HUES6 (cell line): ENCODE results near the gene GALNTL6.

Experiments used
- H3K27ac ChIP-seq: 2 replicates; pipeline ENCODE4 v1.7.0; 2013; ENCODE audit warnings: low read depth, mild to moderate bottlenecking, low read length, inconsistent platforms
- H3K27me3 ChIP-seq: 2 replicates; pipeline ENCODE4 v1.6.1; 2013; ENCODE audit warnings: low read length; ENCODE audit not compliant: control insufficient read depth, insufficient read depth
- H3K36me3 ChIP-seq: 2 replicates; pipeline ENCODE4 v1.6.1; 2013; ENCODE audit warnings: low read length; ENCODE audit not compliant: control insufficient read depth, insufficient read depth
- H3K4me1 ChIP-seq: 2 replicates; pipeline ENCODE4 v1.6.1; 2013; ENCODE audit warnings: low read length; ENCODE audit not compliant: control insufficient read depth, insufficient read depth
- H3K4me3 ChIP-seq: 2 replicates; pipeline ENCODE4 v1.5.1; 2013; ENCODE audit warnings: low read depth, low read length
- H3K9ac ChIP-seq: one replicate; pipeline ENCODE4 v1.6.1; 2013; ENCODE audit warnings: mild to moderate bottlenecking, low read length
- H3K9me3 ChIP-seq: 2 replicates; pipeline ENCODE4 v1.6.1; 2013; ENCODE audit warnings: low read depth, low read length; ENCODE audit not compliant: control insufficient read depth, insufficient read depth

Gene GALNTL6

GRCh38 chr4:172517391-172517790 is 704.2 kb downstream of the GALNTL6 start:
- H3K9ac ChIP-seq, result no peak overlapping the region
- no peak overlapping the region for H3K4me3 ChIP-seq
- no peaks in the 10 kb centered on the region for H3K27me3 ChIP-seq
- no peaks in the 10 kb centered on the region for H3K36me3 ChIP-seq
- H3K9me3 ChIP-seq, result no peaks in the 10 kb centered on the region
- no peaks in the 10 kb centered on the region for H3K4me1 ChIP-seq
- H3K27ac ChIP-seq, result no peak overlapping the region

GRCh38 chr4:172521248-172521647 is 708.0 kb downstream of the GALNTL6 start:
- Histone ChIP-seq H3K4me3 (no peak overlapping the region), H3K27ac (no peak overlapping the region), H3K27me3 (no peaks in the 10 kb centered on the region), H3K4me1 (no peaks in the 10 kb centered on the region), H3K9ac (no peak overlapping the region), H3K9me3 (no peaks in the 10 kb centered on the region), H3K36me3 (no peaks in the 10 kb centered on the region)

GRCh38 chr4:172521680-172522079 is 708.5 kb downstream of the GALNTL6 start:
- H3K4me1 ChIP-seq, result no peaks in the 10 kb centered on the region
- H3K9me3 ChIP-seq, result no peaks in the 10 kb centered on the region
- H3K9ac ChIP-seq, result no peak overlapping the region
- H3K27ac ChIP-seq, result no peak overlapping the region
- H3K27me3 ChIP-seq, result no peaks in the 10 kb centered on the region
- H3K4me3 ChIP-seq, result no peak overlapping the region
- no peaks in the 10 kb centered on the region for H3K36me3 ChIP-seq

- Histone ChIP-seq H3K27me3 (no peaks in the 10 kb centered on the region), H3K36me3 (no peaks in the 10 kb centered on the region), H3K9me3 (no peaks in the 10 kb centered on the region), H3K4me3 (no peak overlapping the region), H3K4me1 (peaks cover 6% of the 10 kb centered on the region), H3K9ac (no peak overlapping the region), H3K27ac (no peak overlapping the region)
Measured at GRCh38 chr4:172543249-172543648, 730.0 kb downstream of the GALNTL6 start.

- H3K36me3 ChIP-seq, result no peaks in the 10 kb centered on the region
- H3K9ac ChIP-seq, result no peak overlapping the region
- no peak overlapping the region for H3K4me3 ChIP-seq
- H3K4me1 ChIP-seq, result peaks cover 15% of the 10 kb centered on the region
- no peaks in the 10 kb centered on the region for H3K27me3 ChIP-seq
- no peak overlapping the region for H3K27ac ChIP-seq
- H3K9me3 ChIP-seq, result no peaks in the 10 kb centered on the region
Measured at GRCh38 chr4:172546782-172547181, 733.6 kb downstream of the GALNTL6 start.

- Histone ChIP-seq H3K9me3 (no peaks in the 10 kb centered on the region), H3K4me1 (peaks cover 15% of the 10 kb centered on the region), H3K27me3 (no peaks in the 10 kb centered on the region), H3K36me3 (no peaks in the 10 kb centered on the region), H3K4me3 (no peak overlapping the region), H3K27ac (no peak overlapping the region), H3K9ac (no peak overlapping the region)
Measured at GRCh38 chr4:172547724-172548123, 734.5 kb downstream of the GALNTL6 start.

- no peak overlapping the region for H3K27ac ChIP-seq
- peaks cover 14% of the 10 kb centered on the region for H3K4me1 ChIP-seq
- H3K27me3 ChIP-seq, result no peaks in the 10 kb centered on the region
- no peaks in the 10 kb centered on the region for H3K36me3 ChIP-seq
- H3K4me3 ChIP-seq, result no peak overlapping the region
- H3K9ac ChIP-seq, result no peak overlapping the region
- no peaks in the 10 kb centered on the region for H3K9me3 ChIP-seq
Measured at GRCh38 chr4:172553216-172553615, 740.0 kb downstream of the GALNTL6 start.

- no peak overlapping the region for H3K27ac ChIP-seq
- no peak overlapping the region for H3K9ac ChIP-seq
- peaks cover 5% of the 10 kb centered on the region for H3K4me1 ChIP-seq
- H3K27me3 ChIP-seq, result no peaks in the 10 kb centered on the region
- no peak overlapping the region for H3K4me3 ChIP-seq
- H3K36me3 ChIP-seq, result no peaks in the 10 kb centered on the region
- no peaks in the 10 kb centered on the region for H3K9me3 ChIP-seq
Measured at GRCh38 chr4:172554588-172554987, 741.4 kb downstream of the GALNTL6 start.

- Histone ChIP-seq H3K4me3 (no peak overlapping the region), H3K4me1 (peaks cover 5% of the 10 kb centered on the region), H3K27me3 (no peaks in the 10 kb centered on the region), H3K36me3 (no peaks in the 10 kb centered on the region), H3K9me3 (no peaks in the 10 kb centered on the region), H3K27ac (no peak overlapping the region), H3K9ac (no peak overlapping the region)
Measured at GRCh38 chr4:172555725-172556124, 742.5 kb downstream of the GALNTL6 start.

GRCh38 chr4:172573899-172574298 is 760.7 kb downstream of the GALNTL6 start:
- no peaks in the 10 kb centered on the region for H3K36me3 ChIP-seq
- H3K4me1 ChIP-seq, result no peaks in the 10 kb centered on the region
- no peak overlapping the region for H3K4me3 ChIP-seq
- H3K27ac ChIP-seq, result no peak overlapping the region
- H3K27me3 ChIP-seq, result no peaks in the 10 kb centered on the region
- no peaks in the 10 kb centered on the region for H3K9me3 ChIP-seq
- no peak overlapping the region for H3K9ac ChIP-seq

- Histone ChIP-seq H3K4me3 (no peak overlapping the region), H3K9me3 (no peaks in the 10 kb centered on the region), H3K36me3 (no peaks in the 10 kb centered on the region), H3K27me3 (no peaks in the 10 kb centered on the region), H3K4me1 (no peaks in the 10 kb centered on the region), H3K9ac (no peak overlapping the region), H3K27ac (no peak overlapping the region)
Measured at GRCh38 chr4:172578712-172579111, 765.5 kb downstream of the GALNTL6 start.

GRCh38 chr4:172584816-172585215 is 771.6 kb downstream of the GALNTL6 start:
- no peak overlapping the region for H3K4me3 ChIP-seq
- no peaks in the 10 kb centered on the region for H3K27me3 ChIP-seq
- no peaks in the 10 kb centered on the region for H3K4me1 ChIP-seq
- H3K9ac ChIP-seq, result no peak overlapping the region
- no peak overlapping the region for H3K27ac ChIP-seq
- no peaks in the 10 kb centered on the region for H3K36me3 ChIP-seq
- H3K9me3 ChIP-seq, result no peaks in the 10 kb centered on the region
